Endothelial cell of umbilical vein (primary cell): ENCODE measurements around the gene PRDX1. TPM values are rescaled to one million over a fixed set of nuclear protein-coding genes. Genes with fewer than 3 reads are reported as not detected.

Source experiments
- BruUV-seq: library from RNA; stranded (reverse); fragments of 400-500 nt; replicated peaks from 2 replicates; lab custom pipeline; 2021; lab: Mats Ljungman, UMichigan
- CTCF ChIA-PET: fragments of 300-600, 350-600 bp; sonication (Branson Sonifier 250); formaldehyde crosslinking; loops from one replicate; lab custom pipeline; 2021; ENCODE audit warnings: antibody characterized with exemption, inconsistent platforms; lab: Charles Lee
- POLR2A ChIA-PET: fragments of 300-600, 350-600 bp; sonication (Branson Sonifier 250); formaldehyde crosslinking; loops from one replicate; lab custom pipeline; 2021; ENCODE audit warnings: antibody characterized with exemption, inconsistent platforms; lab: Charles Lee
- DNase-seq: peaks from one replicate; pipeline ENCODE4 v3.0.0-alpha.2; 2011; ENCODE audit warnings: low read depth, low spot score
- FAIRE-seq: peaks from 2 replicates; lab custom pipeline; 2011; peaks lifted over from hg19 to GRCh38; lab: Jason Lieb, UNC
- H2AFZ ChIP-seq: 2 replicates; pipeline ENCODE4 v1.6.0; 2012; ENCODE audit warnings: low read depth, low read length, control low read depth, inconsistent platforms
- H3K27ac ChIP-seq: 2 replicates; pipeline ENCODE4 v1.5.1; 2011; ENCODE audit warnings: low read depth, mild to moderate bottlenecking, control low read depth, low read length, moderate library complexity; ENCODE audit not compliant: insufficient read depth
- H3K27me3 ChIP-seq, 2 experiments: 2 replicates each; pipeline versions ENCODE4 v1.6.0 to v1.6.1; 2011; ENCODE audit warnings: low read length in 2 of 2, mixed read lengths in 1 of 2; ENCODE audit not compliant: control insufficient read depth in 2 of 2, insufficient read depth in 2 of 2
- H3K36me3 ChIP-seq, 2 experiments: 2 replicates in 1 of 2; 3 replicates in 1 of 2; pipeline ENCODE4 v1.5.1; 2011; ENCODE audit warnings: low read length in 2 of 2, mild to moderate bottlenecking in 1 of 2, moderate library complexity in 1 of 2; ENCODE audit not compliant: control insufficient read depth in 2 of 2, insufficient read depth in 2 of 2; ENCODE audit errors: extremely low read depth in 1 of 2
- H3K4me1 ChIP-seq: 3 replicates; pipeline ENCODE4 v1.5.1; 2011; ENCODE audit warnings: mild to moderate bottlenecking, low read length; ENCODE audit not compliant: control insufficient read depth, insufficient read depth; ENCODE audit errors: extremely low read depth
- H3K4me2 ChIP-seq: 2 replicates; pipeline ENCODE4 v1.6.1; 2011; ENCODE audit warnings: low read length, control low read depth, mixed read lengths; ENCODE audit not compliant: insufficient read depth
- H3K4me3 ChIP-seq, 3 experiments: fragments of 200-600 bp in 1 of 3; sonication (generic), shearing (Covaris generic) in 1 of 3; replicated peaks in 1 of 3; 2 replicates each; pipeline ENCODE4 v1.5.1; 2011 to 2016; ENCODE audit warnings: control low read depth in 3 of 3, low read length in 3 of 3, mild to moderate bottlenecking in 2 of 3, inconsistent platforms in 1 of 3, low read depth in 1 of 3, moderate library complexity in 1 of 3; ENCODE audit not compliant: insufficient read depth in 1 of 3
- H3K79me2 ChIP-seq: 2 replicates; pipeline ENCODE4 v1.6.0; 2012; ENCODE audit warnings: low read length, inconsistent platforms; ENCODE audit not compliant: control insufficient read depth, insufficient read depth
- H3K9ac ChIP-seq: replicated peaks from 2 replicates; pipeline ENCODE3; 2011; ENCODE audit warnings: low read length, control low read depth; ENCODE audit not compliant: insufficient read depth; ENCODE audit errors: extremely low read depth
- H3K9me1 ChIP-seq: replicated peaks from 3 replicates; pipeline ENCODE4 v1.6.0; 2011; ENCODE audit warnings: mild to moderate bottlenecking, low read length; ENCODE audit not compliant: control insufficient read depth, insufficient read depth; ENCODE audit errors: extremely low read depth
- H3K9me3 ChIP-seq: replicated peaks from 2 replicates; pipeline ENCODE4 v1.5.1; 2012; ENCODE audit warnings: low read length, inconsistent platforms; ENCODE audit not compliant: control insufficient read depth, insufficient read depth
- H4K20me1 ChIP-seq: replicated peaks from 2 replicates; pipeline ENCODE3; 2011; ENCODE audit warnings: mild to moderate bottlenecking, low read length; ENCODE audit not compliant: control insufficient read depth, insufficient read depth; ENCODE audit errors: extremely low read depth
- EZH2 ChIP-seq: IDR thresholded peaks from 2 replicates; pipeline ENCODE4 v1.6.1; 2012; ENCODE audit warnings: borderline replicate concordance, low read depth, mild to moderate bottlenecking, moderate library complexity, low read length, inconsistent platforms; ENCODE audit not compliant: severe bottlenecking
- FOS ChIP-seq: IDR thresholded peaks from 2 replicates; pipeline ENCODE4 v1.6.1; 2011; ENCODE audit warnings: mild to moderate bottlenecking, low read length, moderate library complexity, borderline replicate concordance; ENCODE audit not compliant: insufficient read depth
- GATA2 ChIP-seq: IDR thresholded peaks from 2 replicates; pipeline ENCODE4 v1.7.0; 2011; ENCODE audit warnings: low read depth, mild to moderate bottlenecking, moderate library complexity, mixed read lengths, low read length; ENCODE audit not compliant: insufficient read length, insufficient read depth
- JUN ChIP-seq: IDR thresholded peaks from 2 replicates; pipeline ENCODE4 v1.6.1; 2011; ENCODE audit warnings: borderline replicate concordance, low read depth; ENCODE audit not compliant: insufficient read length, insufficient read depth
- MYC ChIP-seq: IDR thresholded peaks from one replicate; pipeline ENCODE4 v1.6.1; 2011; ENCODE audit warnings: mild to moderate bottlenecking, low read depth, low read length
- POLR2A ChIP-seq: IDR thresholded peaks from 2 replicates; pipeline ENCODE4 v1.6.1; 2012; ENCODE audit warnings: low read depth, mild to moderate bottlenecking, control low read depth, low read length
- POLR2AphosphoS5 ChIP-seq: IDR thresholded peaks from 2 replicates; pipeline ENCODE4 v1.6.1; 2012; ENCODE audit warnings: low read depth, mild to moderate bottlenecking, control low read depth, low read length, moderate library complexity; ENCODE audit not compliant: insufficient read depth
- dilution Hi-C: fragments of 300-500 bp; cut with MboI; formaldehyde crosslinking; loops from one replicate; pipeline ENCODE4 v1.15.0; 2019; ENCODE audit warnings: low sequenced_read_pairs; ENCODE audit not compliant: extremely low pct_ligation_motif_present
- intact Hi-C: fragments of 100-400 bp; cut with micrococcal nuclease; formaldehyde crosslinking; loops from one replicate; pipeline ENCODE4 v1.10.0; 2022
- polyA plus RNA-seq, 4 experiments: library from polyadenylated mRNA; depleted of rRNA in 3 of 4; stranded (reverse) in 3 of 4; unstranded in 1 of 4; fragments of >200 nt; gene quantifications; 2 replicates each; pipeline versions ENCODE4 v1.2.1 to v1.2.3, GENCODE V29; 2011 to 2012; ENCODE audit warnings: missing spikeins in 1 of 4
- total RNA-seq: library from RNA; stranded (reverse); gene quantifications from 2 replicates; pipeline ENCODE4 v1.2.3, GENCODE V29; 2021
- TF ChIP-seq, protein P1 (sequence below): IDR thresholded peaks from 2 replicates; pipeline ENCODE4 v1.6.1; 2011; ENCODE audit not compliant: insufficient read depth, insufficient read length
- TF ChIP-seq, protein P2 (sequence below), 2 donors: IDR thresholded peaks; 1 replicate in 1 of 2; 2 replicates in 1 of 2; pipeline ENCODE4 v1.5.1; 2011; ENCODE audit warnings: low read length in 2 of 2, mild to moderate bottlenecking in 2 of 2, moderate library complexity in 2 of 2, control low read depth in 1 of 2, inconsistent platforms in 1 of 2, low read depth in 1 of 2; ENCODE audit not compliant: insufficient read depth in 1 of 2; ENCODE audit errors: extremely low read depth in 1 of 2

PRDX1 gene
- total and polyA plus RNA-seq, 2 donors (not counting 3 experiments of a cell fraction or from before 2014, with no cell fraction given): 622 to 685 TPM

DNA sequence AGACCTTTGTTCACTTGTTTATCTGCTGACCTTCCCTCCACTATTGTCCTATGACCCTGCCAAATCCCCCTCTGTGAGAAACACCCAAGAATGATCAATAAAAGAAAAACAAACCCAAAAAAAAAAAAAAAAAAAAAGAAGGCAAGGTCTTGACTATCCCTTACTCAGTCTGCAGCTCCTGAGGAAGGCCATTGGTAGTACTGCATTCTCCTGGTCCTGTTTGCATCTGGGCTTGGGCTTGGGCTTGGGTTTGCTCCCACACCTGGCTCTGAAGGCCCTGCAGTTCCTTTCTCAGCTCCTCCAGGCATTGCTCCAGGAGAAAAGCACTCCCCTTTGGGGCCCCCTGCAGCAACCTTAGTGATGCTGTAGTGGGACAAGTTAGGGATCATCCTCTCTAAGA, 23.4 kb downstream of the PRDX1 start:
- dilution Hi-C loops (loop anchor here (25.0 kb wide), 1 partner anchor 136 kb away; no protein-coding TSS in a partner anchor), intact Hi-C loops (loop anchor here (10.0 kb wide), 1 partner anchor 663 kb away; no protein-coding TSS in a partner anchor)
- Histone ChIP-seq H3K9me3 (no peaks in the 10 kb centered on the region), H3K36me3 (no peaks in the 10 kb centered on the region), H3K4me2 (no peak overlapping the region), H3K9me1 (no peaks in the 10 kb centered on the region), H3K9ac (no peak overlapping the region), H3K79me2 (no peaks in the 10 kb centered on the region), H3K4me1 (peaks cover 11% of the 10 kb centered on the region), H2AFZ (no peak overlapping the region), H3K4me3 (no peak overlapping the region), H3K27ac (no peak overlapping the region), H3K27me3 (no peaks in the 10 kb centered on the region), H4K20me1 (no peaks in the 10 kb centered on the region)
- no peak for FAIRE-seq
- TF ChIP-seq EZH2 (no peak), POLR2AphosphoS5 (no peak), GATA2 (no peak), FOS (no peak), MYC (no peak), POLR2A (no peak), JUN (no peak)
- TF ChIP-seq, protein P1, sequence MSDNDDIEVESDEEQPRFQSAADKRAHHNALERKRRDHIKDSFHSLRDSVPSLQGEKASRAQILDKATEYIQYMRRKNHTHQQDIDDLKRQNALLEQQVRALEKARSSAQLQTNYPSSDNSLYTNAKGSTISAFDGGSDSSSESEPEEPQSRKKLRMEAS: no peak
- TF ChIP-seq, protein P2, sequence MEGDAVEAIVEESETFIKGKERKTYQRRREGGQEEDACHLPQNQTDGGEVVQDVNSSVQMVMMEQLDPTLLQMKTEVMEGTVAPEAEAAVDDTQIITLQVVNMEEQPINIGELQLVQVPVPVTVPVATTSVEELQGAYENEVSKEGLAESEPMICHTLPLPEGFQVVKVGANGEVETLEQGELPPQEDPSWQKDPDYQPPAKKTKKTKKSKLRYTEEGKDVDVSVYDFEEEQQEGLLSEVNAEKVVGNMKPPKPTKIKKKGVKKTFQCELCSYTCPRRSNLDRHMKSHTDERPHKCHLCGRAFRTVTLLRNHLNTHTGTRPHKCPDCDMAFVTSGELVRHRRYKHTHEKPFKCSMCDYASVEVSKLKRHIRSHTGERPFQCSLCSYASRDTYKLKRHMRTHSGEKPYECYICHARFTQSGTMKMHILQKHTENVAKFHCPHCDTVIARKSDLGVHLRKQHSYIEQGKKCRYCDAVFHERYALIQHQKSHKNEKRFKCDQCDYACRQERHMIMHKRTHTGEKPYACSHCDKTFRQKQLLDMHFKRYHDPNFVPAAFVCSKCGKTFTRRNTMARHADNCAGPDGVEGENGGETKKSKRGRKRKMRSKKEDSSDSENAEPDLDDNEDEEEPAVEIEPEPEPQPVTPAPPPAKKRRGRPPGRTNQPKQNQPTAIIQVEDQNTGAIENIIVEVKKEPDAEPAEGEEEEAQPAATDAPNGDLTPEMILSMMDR (IDR thresholded peaks at IDR 0.05; ENCODE audit: extremely low read depth in 1 of 2, insufficient read depth in 1 of 2, low read depth in 1 of 2, low read length in 2 of 2): no peak
- ChIA-PET CTCF (interaction anchor here (1.0 kb wide), 1 partner anchor 198 kb away, joined by 3 read pairs; no protein-coding TSS in a partner anchor), POLR2A (no interaction called here)
- no TSS peak for BruUV-seq
- no peak for DNase-seq
